HUES48 (cell line): ENCODE measurements around the gene OR2M3.
A peak's percentile ranks its signal among the peaks of the same experiment; 100 is the strongest.

ENCODE experiments used
- H3K27ac ChIP-seq: one replicate; pipeline ENCODE4 v1.7.0; 2013; ENCODE audit warnings: low read depth, low read length, inconsistent platforms
- H3K27me3 ChIP-seq: 2 replicates; pipeline ENCODE4 v1.6.1; 2013; ENCODE audit warnings: mild to moderate bottlenecking, low read length; ENCODE audit not compliant: control insufficient read depth, insufficient read depth
- H3K36me3 ChIP-seq: 2 replicates; pipeline ENCODE4 v1.6.1; 2013; ENCODE audit warnings: low read length; ENCODE audit not compliant: control insufficient read depth, insufficient read depth
- H3K4me1 ChIP-seq: 2 replicates; pipeline ENCODE4 v1.6.1; 2013; ENCODE audit warnings: mild to moderate bottlenecking, low read length; ENCODE audit not compliant: control insufficient read depth, insufficient read depth
- H3K4me3 ChIP-seq: 2 replicates; pipeline ENCODE4 v1.5.1; 2013; ENCODE audit warnings: mild to moderate bottlenecking, low read depth, low read length
- H3K9ac ChIP-seq: 2 replicates; pipeline ENCODE4 v1.6.1; 2013; ENCODE audit warnings: mild to moderate bottlenecking, low read depth, low read length, moderate library complexity
- H3K9me3 ChIP-seq: 2 replicates; pipeline ENCODE4 v1.6.1; 2013; ENCODE audit warnings: low read length; ENCODE audit not compliant: control insufficient read depth, insufficient read depth

OR2M3 gene

GRCh38 chr1:248196965-248197364 is at the start of gene OR2M3:
OR2M3 (plus strand) TSS chr1:248197265; CDS start chr1:248203068, 5,803 bp downstream.
- H3K4me1 ChIP-seq: no peaks in the 10 kb centered on the region
- no peaks in the 10 kb centered on the region for H3K27me3 ChIP-seq
- H3K36me3 ChIP-seq: no peaks in the 10 kb centered on the region
- H3K4me3 ChIP-seq: no peak within 1 kb of the TSS
- H3K9me3 ChIP-seq: peaks cover 87% of the 10 kb centered on the region
- no peak within 1 kb of the TSS for H3K27ac ChIP-seq
- H3K9ac ChIP-seq: no peak within 1 kb of the TSS

- no peak overlapping the region for H3K27ac ChIP-seq
- no peaks in the 10 kb centered on the region for H3K4me1 ChIP-seq
- H3K27me3 ChIP-seq: no peaks in the 10 kb centered on the region
- H3K9me3 ChIP-seq: peaks cover 93% of the 10 kb centered on the region
- peak overlapping the region; percentile 17; the same call in 1 of the 2 replicates for H3K4me3 ChIP-seq
- H3K9ac ChIP-seq: no peak overlapping the region
- no peaks in the 10 kb centered on the region for H3K36me3 ChIP-seq
These were observed 44.8 kb upstream of the OR2M3 start for GRCh38 chr1:248152056-248152827.

- Histone ChIP-seq H3K4me1 (no peaks in the 10 kb centered on the region), H3K9me3 (peaks cover 80% of the 10 kb centered on the region), H3K27me3 (no peaks in the 10 kb centered on the region), H3K36me3 (no peaks in the 10 kb centered on the region), H3K4me3 (no peak overlapping the region), H3K27ac (no peak overlapping the region), H3K9ac (no peak overlapping the region)
These were observed 41.1 kb upstream of the OR2M3 start for GRCh38 chr1:248155927-248156326.

GRCh38 chr1:248158758-248159157 is 38.3 kb upstream of the OR2M3 start:
- Histone ChIP-seq H3K36me3 (no peaks in the 10 kb centered on the region), H3K9ac (no peak overlapping the region), H3K4me3 (no peak overlapping the region), H3K9me3 (peaks cover 74% of the 10 kb centered on the region), H3K27me3 (no peaks in the 10 kb centered on the region), H3K27ac (no peak overlapping the region), H3K4me1 (no peaks in the 10 kb centered on the region)

- H3K9me3 ChIP-seq: peaks cover 55% of the 10 kb centered on the region
These were observed 33.0 kb upstream of the OR2M3 start for GRCh38 chr1:248164031-248164430.

GRCh38 chr1:248165186-248165585 is 31.9 kb upstream of the OR2M3 start:
- no peak overlapping the region for H3K27ac ChIP-seq
- H3K27me3 ChIP-seq: no peaks in the 10 kb centered on the region
- no peaks in the 10 kb centered on the region for H3K36me3 ChIP-seq
- no peak overlapping the region for H3K9ac ChIP-seq
- no peaks in the 10 kb centered on the region for H3K4me1 ChIP-seq
- peaks cover 44% of the 10 kb centered on the region for H3K9me3 ChIP-seq
- H3K4me3 ChIP-seq: no peak overlapping the region

More at GRCh38 chr1:248164031-248164430, 33.0 kb upstream of the OR2M3 start:
- Histone ChIP-seq H3K9ac (no peak overlapping the region), H3K4me3 (no peak overlapping the region), H3K27me3 (no peaks in the 10 kb centered on the region), H3K27ac (no peak overlapping the region), H3K4me1 (no peaks in the 10 kb centered on the region), H3K36me3 (no peaks in the 10 kb centered on the region)

GRCh38 chr1:248174521-248174920 is 22.5 kb upstream of the OR2M3 start, which contains the start of gene OR2M2:
OR2M2 (plus strand) TSS chr1:248174821; CDS start chr1:248179986, 5,165 bp downstream.
- Histone ChIP-seq H3K4me1 (no peaks in the 10 kb centered on the region), H3K27me3 (no peaks in the 10 kb centered on the region), H3K27ac (no peak within 1 kb of the TSS), H3K36me3 (no peaks in the 10 kb centered on the region), H3K9me3 (peaks cover 65% of the 10 kb centered on the region), H3K4me3 (no peak within 1 kb of the TSS; the same call in 1 of the 2 replicates), H3K9ac (no peak within 1 kb of the TSS)

GRCh38 chr1:248183996-248184395 is 13.1 kb upstream of the OR2M3 start:
- no peaks in the 10 kb centered on the region for H3K4me1 ChIP-seq
- no peaks in the 10 kb centered on the region for H3K36me3 ChIP-seq
- H3K9ac ChIP-seq: no peak overlapping the region
- H3K4me3 ChIP-seq: no peak overlapping the region
- H3K27me3 ChIP-seq: no peaks in the 10 kb centered on the region
- no peak overlapping the region for H3K27ac ChIP-seq
- H3K9me3 ChIP-seq: peaks cover 87% of the 10 kb centered on the region

GRCh38 chr1:248187363-248187762 is 9.7 kb upstream of the OR2M3 start:
- H3K4me1 ChIP-seq: no peaks in the 10 kb centered on the region
- H3K9me3 ChIP-seq: peaks cover 84% of the 10 kb centered on the region
- no peak overlapping the region for H3K27ac ChIP-seq
- no peaks in the 10 kb centered on the region for H3K27me3 ChIP-seq
- H3K9ac ChIP-seq: no peak overlapping the region
- H3K4me3 ChIP-seq: no peak overlapping the region
- no peaks in the 10 kb centered on the region for H3K36me3 ChIP-seq

GRCh38 chr1:248189026-248189425 is 8.0 kb upstream of the OR2M3 start:
- H3K9ac ChIP-seq: no peak overlapping the region
- H3K9me3 ChIP-seq: peaks cover 84% of the 10 kb centered on the region
- H3K27ac ChIP-seq: no peak overlapping the region
- no peak overlapping the region for H3K4me3 ChIP-seq
- no peaks in the 10 kb centered on the region for H3K36me3 ChIP-seq
- no peaks in the 10 kb centered on the region for H3K27me3 ChIP-seq
- no peaks in the 10 kb centered on the region for H3K4me1 ChIP-seq

- H3K9me3 ChIP-seq: peaks cover 85% of the 10 kb centered on the region
- H3K4me3 ChIP-seq: no peak overlapping the region
- H3K27me3 ChIP-seq: no peaks in the 10 kb centered on the region
- no peaks in the 10 kb centered on the region for H3K4me1 ChIP-seq
- no peak overlapping the region for H3K27ac ChIP-seq
- H3K9ac ChIP-seq: no peak overlapping the region
- H3K36me3 ChIP-seq: no peaks in the 10 kb centered on the region
These were observed 2.9 kb upstream of the OR2M3 start for GRCh38 chr1:248194117-248194516.
